Ishikawa (cell line): ENCODE data around the gene OPN1LW.
"Not testable (repeated sequence)": the region's sequence is repeated elsewhere in the genome, so short reads cannot be mapped to it uniquely, and the experiment has no call there.

Experiments
- CEBPB ChIP-seq: IDR thresholded peaks from 2 replicates; pipeline ENCODE4 v1.6.1; 2012
- CREB1 ChIP-seq: IDR thresholded peaks from 2 replicates; pipeline ENCODE4 v1.6.1; 2012; ENCODE audit warnings: low read depth
- EGR1 ChIP-seq: IDR thresholded peaks from 2 replicates; pipeline ENCODE4 v1.6.1; 2012
- EP300 ChIP-seq: IDR thresholded peaks from 2 replicates; pipeline ENCODE4 v1.6.1; 2012; ENCODE audit warnings: borderline replicate concordance
- FOXM1 ChIP-seq: IDR thresholded peaks from 2 replicates; pipeline ENCODE4 v1.6.1; 2012; ENCODE audit warnings: low read depth, borderline replicate concordance
- MAX ChIP-seq: IDR thresholded peaks from 2 replicates; pipeline ENCODE4 v1.6.1; 2012
- NFIC ChIP-seq: IDR thresholded peaks from 2 replicates; pipeline ENCODE4 v1.6.1; 2012
- RAD21 ChIP-seq: IDR thresholded peaks from 2 replicates; pipeline ENCODE4 v1.6.1; 2012; ENCODE audit warnings: low read depth
- REST ChIP-seq: IDR thresholded peaks from 2 replicates; pipeline ENCODE4 v1.6.1; 2012; ENCODE audit warnings: low read depth, mild to moderate bottlenecking
- TAF1 ChIP-seq: IDR thresholded peaks from 2 replicates; pipeline ENCODE4 v1.6.1; 2012; ENCODE audit warnings: low read depth, mild to moderate bottlenecking
- TCF12 ChIP-seq: IDR thresholded peaks from 2 replicates; pipeline ENCODE4 v1.6.1; 2012; ENCODE audit warnings: low read depth
- TEAD4 ChIP-seq: IDR thresholded peaks from 2 replicates; pipeline ENCODE4 v1.6.1; 2012
- USF1 ChIP-seq: IDR thresholded peaks from 2 replicates; pipeline ENCODE4 v1.6.1; 2012
- YY1 ChIP-seq: IDR thresholded peaks from 2 replicates; pipeline ENCODE4 v1.6.1; 2012; ENCODE audit warnings: low read depth
- ZBTB7A ChIP-seq: IDR thresholded peaks from 2 replicates; pipeline ENCODE4 v1.6.1; 2012; ENCODE audit warnings: low read depth

Gene OPN1LW

GRCh38 chrX:154142386-154142785 lies 1.7 kb upstream of the OPN1LW start:
- TF ChIP-seq EP300 (no peak), EGR1 (no peak), YY1 (no peak), CREB1 (no peak), NFIC (no peak), TEAD4 (no peak), TCF12 (no peak), MAX (no peak), USF1 (no peak), FOXM1 (no peak), CEBPB (no peak), TAF1 (no peak), ZBTB7A (no peak), RAD21 (no peak)

- no peak for TF ChIP-seq TAF1
- TF ChIP-seq ZBTB7A = no peak
- TF ChIP-seq REST = no peak
- TF ChIP-seq TEAD4 = no peak
- no peak for TF ChIP-seq MAX
- no peak for TF ChIP-seq EGR1
- TF ChIP-seq YY1 = no peak
Observed at GRCh38 chrX:154142950-154143745, 895 bp upstream of the OPN1LW start.

- not testable (repeated sequence) for TF ChIP-seq USF1, RAD21, REST
Observed at GRCh38 chrX:154182296-154182695, 38.3 kb downstream of the OPN1LW start, which contains the start of gene OPN1MW. Gene OPN1MW, plus strand, starts transcription at chrX:154182596. Its CDS starts 82 bp downstream, at chrX:154182678.
